Stimulated activated CD8-positive, alpha-beta memory T cell treated with anti-CD3 and anti-CD28 coated beads, Interleukin-2, amount 100 ng/mL, for 48 hours (primary cell): ENCODE results near the gene SUSD1.

Experiments
- DNase-seq, 2 donors: peaks; one replicate each; pipeline ENCODE4 v3.0.0-alpha.2; 2020; ENCODE audit warnings: low read depth in 2 of 2

SUSD1 gene

DNA sequence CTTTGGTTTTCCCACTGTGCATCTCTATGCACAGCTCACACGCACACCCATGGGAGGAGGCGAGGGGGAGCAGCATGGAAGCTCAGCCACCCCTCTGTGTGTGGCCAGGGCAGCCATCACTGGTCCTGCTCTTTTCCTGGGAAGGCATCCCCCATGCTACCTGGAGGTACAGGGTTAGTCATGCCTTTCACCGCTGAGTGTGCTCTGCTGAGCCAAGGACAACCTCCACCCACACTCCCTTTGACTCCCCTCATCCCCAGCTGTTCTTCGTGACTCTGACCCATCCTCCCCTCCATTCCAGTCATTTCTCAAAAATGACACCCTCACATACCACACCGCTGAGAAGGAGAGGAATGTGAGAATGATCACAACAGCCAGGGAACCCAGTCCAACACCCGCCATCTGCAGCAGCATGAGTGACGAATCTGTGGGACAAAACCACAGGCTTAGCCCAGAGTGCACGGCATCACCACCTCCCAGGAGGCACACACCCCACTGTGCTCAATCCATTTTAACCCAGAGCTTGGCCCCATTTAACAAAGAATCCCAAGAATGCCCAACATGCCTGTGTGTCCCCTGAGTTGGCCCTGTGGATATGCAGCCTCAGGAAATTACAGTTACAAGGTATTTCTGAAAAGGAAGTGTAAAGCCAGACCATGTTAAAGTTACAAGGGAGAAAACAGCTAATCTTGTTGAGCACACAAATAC is 133.4 kb downstream of the SUSD1 start:
- no peak for DNase-seq

DNA sequence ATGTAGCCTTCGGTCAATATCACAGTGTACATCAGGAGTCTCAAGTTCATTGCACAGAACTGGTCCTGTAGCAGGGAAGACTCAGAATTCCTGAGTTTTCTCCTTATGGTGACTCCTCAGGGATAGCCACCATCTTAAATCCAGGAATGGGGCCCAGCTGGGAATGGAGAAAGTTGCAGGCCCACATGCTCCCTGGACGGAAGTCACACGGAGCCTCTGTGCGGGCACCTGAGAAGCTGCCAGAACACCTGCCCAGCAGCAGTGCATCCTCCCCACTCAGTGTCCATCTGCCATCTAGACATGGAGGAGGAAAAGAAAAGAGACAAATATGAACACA is 133.9 kb downstream of the SUSD1 start:
- DNase-seq, result no peak

DNA sequence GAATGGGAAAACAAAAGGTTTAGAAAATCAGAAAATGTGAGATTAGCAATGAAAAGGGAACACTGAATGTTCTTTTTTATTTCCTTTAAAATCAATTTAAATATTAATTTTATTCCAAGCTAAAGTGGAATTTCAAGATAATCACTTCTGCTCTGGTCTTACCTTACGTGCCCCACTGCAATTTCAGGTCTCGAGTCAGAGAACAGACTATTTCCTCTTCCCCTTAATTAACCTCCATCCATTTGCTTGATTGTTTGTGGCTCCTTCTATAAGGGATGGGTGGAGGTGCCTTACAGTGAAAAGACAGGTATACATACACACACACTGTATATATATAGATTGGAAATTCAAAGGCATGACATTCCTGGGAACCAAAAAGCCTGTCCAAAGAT is 137.1 kb downstream of the SUSD1 start:
- no peak for DNase-seq

DNA sequence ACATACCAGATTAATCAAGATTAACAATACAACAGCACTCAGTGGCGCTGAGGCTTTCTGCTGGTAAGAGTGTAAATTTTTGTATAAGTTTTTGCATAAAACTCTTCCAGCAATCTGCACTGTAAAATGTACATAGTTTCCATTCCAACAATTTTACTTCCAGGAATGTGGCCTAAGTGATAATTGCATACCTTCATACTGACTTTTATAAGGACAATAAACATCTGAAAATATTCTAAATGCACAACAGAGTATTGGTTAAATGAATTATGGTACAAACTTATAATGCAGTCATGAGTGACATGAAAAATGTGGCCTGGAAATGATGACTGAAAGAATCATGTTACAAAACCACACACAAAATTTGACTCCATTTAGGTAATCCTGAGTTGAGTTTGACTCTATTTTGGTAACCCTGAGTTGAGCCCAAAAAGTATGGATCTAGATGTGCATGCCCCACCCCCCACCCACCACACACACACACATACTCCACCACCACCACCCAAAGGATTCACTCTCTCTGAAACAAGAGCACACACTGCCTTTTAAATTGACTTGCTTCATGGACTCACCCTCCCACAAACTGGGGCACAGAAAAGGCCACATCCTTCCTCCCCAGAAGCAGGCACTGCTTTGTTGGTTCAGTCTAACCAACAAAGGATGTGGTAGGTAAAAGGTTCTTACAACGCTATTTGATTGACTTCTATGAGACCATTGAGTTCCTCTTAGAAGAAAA is 137.6 kb downstream of the SUSD1 start:
- peak in 1 of 2 donors; percentile 38 for DNase-seq

DNA sequence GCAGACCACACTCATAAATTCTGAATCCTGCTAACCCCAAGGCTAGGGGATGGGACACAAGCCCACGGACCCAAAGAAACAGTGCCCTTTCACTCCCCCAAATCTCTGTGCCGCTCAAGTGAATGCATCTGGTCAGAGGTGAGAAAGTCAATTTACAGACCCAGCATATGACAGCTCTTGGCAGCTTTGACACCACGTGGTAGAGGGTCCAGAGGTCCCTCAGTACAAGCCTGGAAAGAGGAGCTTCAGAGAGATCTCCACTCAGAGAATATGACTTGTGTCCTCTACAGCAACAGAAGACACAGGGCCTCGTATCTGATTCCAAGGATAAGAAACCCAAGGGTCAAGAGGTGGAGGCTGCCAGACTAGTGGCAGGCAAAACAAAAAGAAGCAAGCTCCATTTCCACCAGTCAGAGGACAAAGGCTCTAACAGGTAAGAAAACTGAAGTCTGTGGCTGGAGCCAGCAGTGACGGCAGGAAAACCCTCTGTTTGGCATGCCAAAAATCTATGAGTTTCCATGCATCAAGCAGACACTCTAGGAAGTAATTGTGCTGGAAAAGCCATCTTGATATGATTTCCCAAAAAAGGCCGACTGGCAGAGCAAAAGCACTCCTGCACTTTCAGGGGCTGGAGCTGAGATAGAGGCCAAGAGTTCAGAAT is 139.8 kb downstream of the SUSD1 start:
- no peak for DNase-seq

DNA sequence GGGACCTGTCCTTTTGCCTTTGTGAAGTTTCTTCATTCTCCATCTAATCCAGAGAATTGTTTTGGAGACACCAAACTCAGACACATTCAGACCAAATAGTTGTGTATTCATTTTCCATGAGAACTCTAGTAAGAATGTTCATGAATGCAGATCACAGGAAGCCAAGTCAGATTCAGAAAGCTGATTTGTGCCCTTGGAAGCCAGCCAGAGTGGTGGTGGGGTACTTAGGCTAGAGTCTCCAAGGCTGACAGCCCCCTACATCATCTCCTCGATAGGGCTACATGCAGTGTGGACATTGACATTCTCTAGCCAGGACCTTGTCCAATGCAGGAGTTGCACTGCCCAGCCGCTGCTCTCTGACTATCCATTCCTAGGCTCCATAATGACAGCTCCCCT is 140.9 kb downstream of the SUSD1 start:
- no peak for DNase-seq

DNA sequence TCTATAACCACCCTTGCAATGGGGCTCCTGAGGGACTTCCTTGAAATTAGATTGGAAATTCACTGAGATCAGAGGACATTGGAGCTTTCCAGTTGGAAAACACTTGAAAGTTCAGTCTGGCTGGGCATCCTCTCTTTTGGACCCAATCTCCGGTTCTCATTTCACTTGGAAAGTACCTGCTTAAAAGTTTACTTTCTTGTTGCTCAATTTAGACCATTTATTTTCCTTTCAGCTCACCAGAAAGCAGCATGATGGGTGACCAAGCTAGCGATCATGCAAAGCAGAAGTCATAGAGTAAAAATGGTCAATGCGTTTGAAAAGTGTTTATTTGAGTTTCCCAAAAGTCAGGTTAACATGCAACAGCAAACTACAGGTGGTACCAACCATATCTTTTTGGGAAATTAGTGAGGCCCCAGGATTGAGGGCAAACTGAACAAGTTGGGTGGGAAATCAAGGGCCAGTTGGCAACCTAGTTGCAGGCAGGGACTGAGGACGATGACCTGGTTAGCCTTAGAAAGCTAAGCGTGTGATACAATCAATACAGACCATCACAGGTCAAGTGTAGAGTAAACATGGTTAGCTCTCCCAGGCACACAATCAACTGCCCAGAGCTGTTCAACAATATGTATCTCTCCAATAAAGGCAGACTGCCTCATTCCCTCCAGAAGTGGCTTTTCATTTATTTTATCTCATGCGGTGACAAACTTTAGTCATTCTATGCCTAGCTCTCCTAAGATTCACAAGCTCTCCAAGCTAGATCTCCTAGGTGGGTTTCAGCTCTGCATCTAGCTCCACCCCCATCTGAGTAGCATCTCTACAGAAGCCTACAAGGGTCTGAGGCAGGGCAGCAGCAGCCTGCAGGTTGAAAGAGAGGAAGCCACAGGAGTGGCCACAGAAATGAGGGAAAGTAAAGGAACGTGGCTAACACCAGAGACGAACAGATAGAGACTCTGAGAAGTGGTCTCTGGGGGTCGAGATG is 141.6 kb downstream of the SUSD1 start:
- no peak for DNase-seq

DNA sequence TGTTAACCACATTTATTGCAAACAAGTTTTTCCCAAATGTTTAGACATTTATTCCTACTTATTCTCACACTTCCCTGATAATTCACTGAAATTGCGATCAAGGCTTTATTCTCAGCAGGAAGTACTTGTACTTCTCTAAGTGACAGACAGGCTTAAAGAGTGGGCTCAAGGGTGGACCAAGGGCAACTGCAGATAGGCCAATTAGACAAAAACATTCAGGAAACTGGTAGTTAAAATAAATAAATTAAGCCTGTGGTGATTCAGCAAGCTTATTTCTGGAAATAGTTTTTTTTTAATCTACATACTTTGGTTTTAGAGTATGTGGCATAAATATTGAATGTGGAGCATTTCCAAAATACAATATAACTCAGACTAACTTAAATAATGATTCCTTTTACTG is 142.4 kb downstream of the SUSD1 start:
- no peak for DNase-seq

DNA sequence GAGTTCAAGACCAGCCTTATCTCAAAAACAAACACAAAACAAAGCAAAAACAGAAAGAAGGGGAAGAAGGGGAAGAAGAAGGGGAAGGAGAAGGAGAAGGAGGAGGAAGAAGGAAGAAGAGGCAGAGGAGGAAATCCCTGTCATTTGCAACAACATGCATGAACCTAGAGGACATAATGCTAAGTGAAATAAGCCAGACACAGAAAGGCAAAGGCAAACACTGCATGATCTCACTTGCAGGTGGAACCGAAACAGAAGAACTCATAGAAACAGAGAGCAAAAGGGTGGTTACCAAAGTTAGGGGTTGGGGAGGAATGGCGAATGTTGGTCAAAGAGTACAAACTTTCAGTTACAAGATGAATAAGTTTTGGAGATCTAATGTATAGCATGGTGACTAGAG is 143.1 kb downstream of the SUSD1 start:
- no peak for DNase-seq

DNA sequence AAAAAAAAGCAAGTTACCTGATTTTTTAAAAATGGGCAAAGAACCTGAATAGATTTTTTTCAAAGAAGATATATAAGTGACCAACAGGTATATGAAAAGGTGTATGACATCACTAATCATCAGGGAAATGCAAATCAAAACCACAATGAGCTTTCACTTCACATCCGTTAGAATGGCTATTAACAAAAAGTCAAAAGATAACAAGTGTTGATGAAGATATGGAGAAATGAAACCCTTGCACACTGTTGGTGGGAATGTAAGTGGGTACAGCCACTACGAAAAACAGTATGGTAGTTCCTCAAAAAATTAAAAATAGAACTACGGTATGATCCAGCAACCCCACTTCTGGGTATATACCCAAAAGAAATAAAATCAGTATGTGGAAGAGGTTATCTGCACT is 143.7 kb downstream of the SUSD1 start:
- no peak for DNase-seq

DNA sequence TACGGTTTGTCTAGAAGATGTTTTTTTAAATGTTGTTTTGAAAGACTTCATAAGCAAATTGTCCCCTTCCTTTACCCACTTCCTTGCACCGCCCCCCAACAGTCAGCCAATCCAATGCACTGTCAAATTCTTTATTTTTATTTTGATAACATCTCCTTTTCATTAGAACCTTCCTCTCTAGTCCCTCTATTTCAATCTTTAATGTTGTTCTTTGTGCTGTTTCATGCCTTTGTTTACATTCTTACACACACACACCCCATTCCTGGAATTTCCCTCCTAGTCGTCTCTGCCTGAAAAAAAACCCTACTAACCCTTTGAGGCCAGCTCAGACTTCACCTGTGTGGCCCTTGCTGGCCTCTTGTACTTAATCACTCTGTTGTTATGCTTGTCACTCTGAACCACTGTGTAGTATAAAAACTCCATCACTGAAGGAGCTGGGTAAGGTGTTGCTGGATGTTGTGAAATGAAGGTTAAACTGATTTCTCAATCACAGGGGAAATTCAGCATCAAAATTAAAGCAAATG is 145.1 kb downstream of the SUSD1 start:
- no peak for DNase-seq

DNA sequence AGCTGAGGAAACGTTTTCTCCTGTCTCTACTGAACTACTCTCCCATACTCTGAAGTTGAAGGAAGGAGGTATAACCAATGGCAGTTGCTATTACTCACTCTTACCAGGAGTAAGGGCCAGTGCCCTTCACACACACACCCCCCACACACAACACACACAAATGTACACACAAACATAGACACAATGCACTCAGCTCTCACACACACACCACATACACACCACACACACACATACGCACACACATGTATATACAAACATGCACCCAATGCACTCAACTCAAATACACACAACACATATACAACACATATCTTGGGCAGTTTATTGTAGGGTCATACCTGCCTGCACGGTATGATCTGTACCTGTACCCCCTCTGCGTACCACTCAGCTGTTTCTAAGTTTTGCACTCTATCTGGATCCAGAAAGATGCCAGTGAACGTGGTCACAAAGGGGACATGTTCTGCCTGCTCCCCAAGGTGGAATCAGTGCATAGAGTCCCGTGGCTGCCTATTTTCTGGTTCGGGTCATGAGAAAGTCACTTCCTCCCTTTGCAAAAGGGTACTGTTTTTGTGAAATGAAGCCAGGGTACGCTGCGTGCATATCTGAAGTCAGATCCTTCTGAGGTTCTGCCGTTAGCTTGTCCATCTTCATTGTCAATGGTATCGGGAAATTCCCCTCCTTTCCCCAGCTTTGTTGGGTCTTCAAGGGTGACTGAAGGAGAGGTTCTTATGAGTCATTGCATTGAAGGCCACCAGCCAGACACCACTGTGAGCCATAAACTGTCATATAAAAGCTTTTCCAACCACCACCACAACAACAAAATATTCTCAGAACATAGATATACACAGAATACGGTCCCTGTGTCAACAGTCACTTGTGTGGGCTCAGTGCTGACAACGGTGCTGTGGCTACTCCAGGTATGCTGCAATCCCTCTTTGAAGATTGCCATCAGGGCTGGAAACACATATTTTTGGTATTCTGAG is 146.6 kb downstream of the SUSD1 start:
- peak in 1 of 2 donors; percentile 10 for DNase-seq

DNA sequence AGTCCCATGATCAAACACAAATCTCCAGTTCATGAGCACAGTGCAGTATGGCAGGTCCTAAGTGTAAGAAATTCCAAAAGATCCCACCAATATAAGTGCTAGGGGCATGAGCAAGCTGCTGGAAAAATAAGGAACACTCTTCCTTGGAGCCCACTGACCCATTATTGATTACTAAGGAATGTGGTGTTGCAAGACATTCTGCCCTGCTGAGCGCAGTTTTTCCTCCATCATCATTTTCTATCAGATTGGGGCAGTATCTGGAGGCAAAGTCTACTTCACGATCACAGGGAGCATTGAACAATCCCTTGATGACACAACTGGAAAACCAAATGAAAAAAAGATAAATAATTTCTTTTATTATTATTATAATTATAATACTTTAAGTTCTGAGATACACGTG is 149.2 kb downstream of the SUSD1 start:
- DNase-seq, result no peak

DNA sequence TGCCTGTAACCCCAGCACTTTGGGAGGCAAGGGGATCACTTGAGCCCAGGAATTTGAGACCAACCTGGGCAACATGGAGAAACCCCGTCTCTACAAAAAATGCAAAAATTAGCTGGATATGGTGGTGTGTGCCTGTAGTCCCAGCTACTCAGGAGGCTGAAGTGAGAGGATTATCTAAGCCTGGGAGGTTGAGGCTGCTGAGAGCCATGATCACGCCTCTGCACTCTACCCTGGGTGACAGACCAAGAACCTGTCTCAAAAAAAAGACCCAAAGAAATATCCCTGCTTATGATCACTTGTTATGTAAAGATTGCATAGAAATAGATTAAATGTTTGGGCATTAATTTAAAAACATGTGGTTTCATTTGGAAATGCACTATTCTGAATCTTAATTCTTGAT is 153.4 kb downstream of the SUSD1 start:
- DNase-seq, result no peak

DNA sequence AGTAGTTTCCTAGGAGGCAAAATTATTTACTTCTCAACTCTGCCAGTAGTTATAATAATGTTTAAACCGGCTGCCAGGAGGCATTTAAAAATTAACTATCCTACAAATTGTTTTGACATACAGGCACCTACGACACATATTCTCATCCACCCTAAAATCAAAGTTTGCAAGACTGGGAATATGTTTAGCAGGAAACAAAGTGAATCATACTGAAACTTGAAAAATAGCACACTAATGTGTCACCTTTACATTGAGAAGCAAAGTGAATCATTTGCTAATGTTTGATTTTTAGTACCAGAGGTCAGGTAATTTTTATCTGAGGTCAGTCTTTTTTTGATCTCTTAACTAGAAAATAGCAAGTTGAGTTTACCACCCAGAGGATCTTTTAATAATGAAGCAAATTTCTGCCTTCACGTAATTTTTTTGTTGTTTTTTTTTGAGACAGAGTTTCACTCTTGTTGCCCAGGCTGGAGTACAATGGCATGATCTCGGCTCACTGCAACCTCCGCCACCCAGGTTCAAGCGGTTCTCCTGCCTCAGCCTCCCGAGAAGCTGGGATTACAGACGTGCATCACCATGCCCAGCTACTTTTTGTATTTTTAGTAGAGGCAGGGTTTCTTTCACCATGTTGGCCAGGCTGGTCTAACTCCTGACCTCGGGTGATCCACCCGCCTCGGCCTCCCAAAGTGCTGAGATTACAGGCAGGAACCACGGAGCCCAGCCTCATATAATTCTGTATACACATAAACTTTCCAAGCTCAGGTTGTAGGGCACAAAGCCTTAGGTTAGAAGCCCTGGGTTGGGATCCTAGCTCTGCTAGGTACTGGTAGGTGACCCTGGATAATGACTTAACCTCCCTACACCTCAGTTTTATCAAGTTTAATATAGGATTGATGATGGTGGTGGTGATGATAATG is 154.2 kb downstream of the SUSD1 start:
- no peak for DNase-seq

DNA sequence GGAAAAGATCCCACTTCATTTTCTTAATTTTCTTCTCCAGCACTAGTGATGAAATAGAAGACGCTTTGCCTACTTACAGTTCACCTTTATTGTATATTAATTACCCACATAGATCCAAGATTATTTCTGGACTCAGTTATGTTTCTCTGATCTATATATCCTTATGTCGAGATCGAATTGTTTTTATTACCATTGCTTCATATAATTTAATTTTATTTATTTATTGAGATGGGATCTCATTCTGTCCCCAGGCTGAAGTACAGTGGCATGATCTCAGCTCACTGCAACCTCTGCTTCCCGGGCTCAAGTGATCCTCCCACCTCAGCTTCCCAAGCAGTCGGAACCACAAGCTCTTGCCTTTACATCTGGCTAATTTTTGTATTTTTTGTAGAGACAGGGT is 157.2 kb downstream of the SUSD1 start:
- no peak for DNase-seq

DNA sequence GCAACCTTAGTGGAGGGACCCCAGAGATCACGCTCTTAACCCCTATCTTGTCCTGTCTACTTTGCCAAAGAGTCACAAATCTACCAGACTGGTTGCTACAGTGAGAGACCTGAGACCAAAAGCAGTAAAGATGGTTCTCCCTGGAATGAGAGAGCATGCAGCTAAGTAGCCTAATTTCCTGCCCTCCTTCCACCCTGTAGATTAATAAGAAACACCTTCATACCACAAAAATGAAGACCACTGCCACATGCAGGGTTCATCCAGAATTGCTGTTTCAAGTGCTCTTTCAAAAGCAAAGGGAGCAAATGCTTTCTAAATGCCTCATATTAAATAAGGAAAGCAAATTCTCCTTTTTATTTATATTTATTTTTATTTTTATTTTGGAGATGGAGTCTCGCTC is 159.4 kb downstream of the SUSD1 start:
- DNase-seq, result no peak

DNA sequence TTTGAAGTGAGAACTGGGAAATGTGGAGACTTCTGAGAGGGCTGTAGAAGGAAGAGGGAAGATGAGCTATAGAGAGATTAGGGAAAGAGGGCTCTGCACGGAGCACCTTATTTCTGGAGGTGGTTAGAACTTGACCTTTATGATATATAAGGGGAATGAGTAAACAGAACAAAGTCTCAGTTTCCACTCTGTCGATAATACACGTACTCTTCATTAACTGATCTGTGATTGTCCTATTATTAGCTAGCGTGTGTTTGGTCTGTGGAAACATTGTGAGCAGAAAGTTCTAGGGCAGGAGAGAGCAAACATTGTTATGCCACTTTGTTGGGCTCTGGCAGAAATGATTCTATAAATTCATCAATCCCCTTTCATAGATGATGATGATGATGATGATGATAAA is 159.9 kb downstream of the SUSD1 start:
- DNase-seq, result no peak

DNA sequence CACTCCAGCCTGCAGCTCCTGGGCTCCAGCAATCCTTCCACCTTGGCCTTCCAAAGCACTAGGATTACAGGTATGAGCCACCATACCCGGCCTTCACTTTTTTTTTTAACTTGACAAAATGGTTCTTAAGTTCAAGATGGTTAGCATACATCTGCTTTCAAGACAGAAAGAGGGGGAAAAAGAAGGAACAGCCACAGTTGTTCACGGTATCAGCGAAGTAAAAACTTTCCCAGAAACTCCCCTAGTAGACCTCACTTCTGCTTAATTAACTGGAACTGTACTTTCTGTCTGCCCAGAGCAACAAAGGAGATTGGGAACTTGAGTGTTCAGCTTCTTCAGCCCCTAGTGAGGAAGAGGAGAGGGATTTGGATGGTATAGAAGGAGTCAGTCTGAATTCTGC is 161.8 kb downstream of the SUSD1 start:
- no peak for DNase-seq
